Colonic mucosa (tissue), 4 donors: Measurements from ENCODE around the gene GABRA6. TPM values are rescaled to one million over a fixed set of nuclear protein-coding genes. Genes with fewer than 3 reads are reported as not detected.

Experiments used
- DNase-seq: peaks from one replicate; pipeline ENCODE4 v3.0.0-alpha.2; 2020
- H3K27ac ChIP-seq: fragments of 200-600 bp; one replicate; pipeline ENCODE4 v1.8.0; 2021
- H3K27me3 ChIP-seq: fragments of 200-600 bp; one replicate; pipeline ENCODE4 v1.8.0; 2021
- H3K36me3 ChIP-seq: fragments of 200-600 bp; one replicate; pipeline ENCODE4 v1.8.0; 2021
- H3K4me1 ChIP-seq: fragments of 200-600 bp; one replicate; pipeline ENCODE4 v1.8.0; 2021; ENCODE audit warnings: mild to moderate bottlenecking
- H3K4me3 ChIP-seq: fragments of 200-600 bp; one replicate; pipeline ENCODE4 v1.8.0; 2021
- H3K9ac ChIP-seq, 2 donors: one replicate each; pipeline ENCODE4 v1.7.0; 2013; ENCODE audit warnings: control low read depth in 2 of 2, low read depth in 2 of 2, low read length in 2 of 2
- H3K9me3 ChIP-seq: fragments of 200-600 bp; one replicate; pipeline ENCODE4 v1.8.0; 2021
- intact Hi-C: fragments of 100-400 bp; cut with DNase I; formaldehyde crosslinking; loops from one replicate; pipeline ENCODE4 v1.14.1; 2022
- total RNA-seq, 2 donors: library from RNA; stranded (reverse); fragmentation: NEBNext Ultra II Directional in 1 of 2; extraction: Animal tissue kit (Norgen Biotek cat#: 25700) in 1 of 2; gene quantifications; one replicate each; pipeline ENCODE4 v1.2.1, GENCODE V29; 2021
- TF ChIP-seq, protein P1 (sequence below): fragments of 200-600 bp; IDR thresholded peaks from one replicate; pipeline ENCODE4 v1.8.0; 2022; ENCODE audit warnings: antibody characterized with exemption, mild to moderate bottlenecking
- donor health status: healthy.
- donor health status: DM: no; HTN: no; CAD: no.
- donor health status: DM: no; HTN: no; CAD: no.

GABRA6 gene
- total RNA-seq, 2 donors from 2014 or later: not detected

DNA sequence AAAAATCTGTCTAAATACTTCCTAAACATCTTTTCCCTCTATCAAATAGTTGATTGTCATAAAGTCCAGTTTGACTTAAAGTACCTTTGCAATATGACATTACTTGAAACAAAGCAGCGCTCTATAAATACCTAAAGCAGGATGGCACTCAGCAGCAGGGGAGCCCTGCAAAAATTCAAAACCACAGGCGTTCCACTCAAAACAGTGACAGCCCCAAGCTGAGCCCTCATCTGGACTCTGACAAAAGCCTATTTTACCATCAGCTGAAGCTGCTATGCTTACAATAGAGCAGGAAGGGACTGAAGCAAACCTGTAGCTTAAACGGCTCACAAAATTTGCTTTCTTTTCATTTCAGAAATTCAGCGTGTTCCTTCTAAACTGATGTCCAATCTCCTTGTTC lies 11.5 kb downstream of the GABRA6 start:
- intact Hi-C loops: no loop called here
- TF ChIP-seq, protein P1, sequence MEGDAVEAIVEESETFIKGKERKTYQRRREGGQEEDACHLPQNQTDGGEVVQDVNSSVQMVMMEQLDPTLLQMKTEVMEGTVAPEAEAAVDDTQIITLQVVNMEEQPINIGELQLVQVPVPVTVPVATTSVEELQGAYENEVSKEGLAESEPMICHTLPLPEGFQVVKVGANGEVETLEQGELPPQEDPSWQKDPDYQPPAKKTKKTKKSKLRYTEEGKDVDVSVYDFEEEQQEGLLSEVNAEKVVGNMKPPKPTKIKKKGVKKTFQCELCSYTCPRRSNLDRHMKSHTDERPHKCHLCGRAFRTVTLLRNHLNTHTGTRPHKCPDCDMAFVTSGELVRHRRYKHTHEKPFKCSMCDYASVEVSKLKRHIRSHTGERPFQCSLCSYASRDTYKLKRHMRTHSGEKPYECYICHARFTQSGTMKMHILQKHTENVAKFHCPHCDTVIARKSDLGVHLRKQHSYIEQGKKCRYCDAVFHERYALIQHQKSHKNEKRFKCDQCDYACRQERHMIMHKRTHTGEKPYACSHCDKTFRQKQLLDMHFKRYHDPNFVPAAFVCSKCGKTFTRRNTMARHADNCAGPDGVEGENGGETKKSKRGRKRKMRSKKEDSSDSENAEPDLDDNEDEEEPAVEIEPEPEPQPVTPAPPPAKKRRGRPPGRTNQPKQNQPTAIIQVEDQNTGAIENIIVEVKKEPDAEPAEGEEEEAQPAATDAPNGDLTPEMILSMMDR: no peak
- no peaks in the 10 kb centered on the region for H3K36me3 ChIP-seq
- no peak for DNase-seq
- H3K27ac ChIP-seq: no peak overlapping the region
- no peak overlapping the region for H3K9ac ChIP-seq
- no peaks in the 10 kb centered on the region for H3K9me3 ChIP-seq
- H3K4me3 ChIP-seq: no peak overlapping the region
- no peaks in the 10 kb centered on the region for H3K27me3 ChIP-seq
- no peaks in the 10 kb centered on the region for H3K4me1 ChIP-seq

DNA sequence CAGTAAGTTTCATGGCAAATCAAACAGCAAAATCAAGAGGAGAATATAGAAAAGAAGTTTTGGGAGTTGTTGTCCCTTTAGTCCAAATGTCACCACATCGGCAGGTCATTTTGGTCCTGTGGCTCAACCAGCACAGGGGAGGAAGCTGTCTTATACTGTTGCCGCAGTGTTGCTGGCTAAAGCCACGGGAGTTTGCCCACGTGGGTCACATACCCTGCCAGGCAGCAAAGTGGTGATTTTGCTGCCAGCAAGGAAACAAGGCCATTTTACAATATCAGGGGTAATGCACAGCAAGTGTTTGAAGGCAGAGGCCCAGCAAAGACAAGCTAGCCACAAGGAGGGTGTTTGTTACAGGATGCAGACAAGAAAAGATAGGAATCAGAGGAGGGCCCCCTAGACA lies 14.5 kb downstream of the GABRA6 start:
- Histone ChIP-seq H3K9ac (no peak overlapping the region), H3K27me3 (no peaks in the 10 kb centered on the region), H3K36me3 (no peaks in the 10 kb centered on the region), H3K4me1 (no peaks in the 10 kb centered on the region), H3K9me3 (no peaks in the 10 kb centered on the region), H3K27ac (no peak overlapping the region), H3K4me3 (no peak overlapping the region)
- intact Hi-C loops: no loop called here
- TF ChIP-seq, protein P1: no peak
- DNase-seq: no peak

DNA sequence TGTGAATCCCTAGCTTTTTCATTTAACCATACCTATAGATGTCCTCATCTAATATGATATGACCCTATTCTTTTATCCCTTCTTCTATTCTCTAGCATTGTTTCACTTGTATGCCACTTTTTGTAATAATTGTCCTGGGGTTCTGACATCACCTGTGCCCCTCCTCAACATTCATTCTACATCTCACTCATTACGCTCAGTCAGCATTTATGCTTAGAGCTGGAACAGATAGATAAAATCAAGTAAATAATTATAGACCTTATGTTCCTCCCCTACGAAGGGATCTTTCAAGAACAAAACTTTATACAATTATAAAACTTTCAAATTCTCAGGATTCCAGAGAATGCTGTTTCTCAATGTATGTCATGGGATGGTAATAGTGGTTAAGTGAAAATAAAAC lies 18.0 kb downstream of the GABRA6 start:
- no peak for DNase-seq
- TF ChIP-seq, protein P1: no peak
- Histone ChIP-seq H3K9ac (no peak overlapping the region), H3K27me3 (no peaks in the 10 kb centered on the region), H3K4me1 (no peaks in the 10 kb centered on the region), H3K9me3 (no peaks in the 10 kb centered on the region), H3K4me3 (no peak overlapping the region), H3K36me3 (no peaks in the 10 kb centered on the region), H3K27ac (no peak overlapping the region)
- intact Hi-C loops: no loop called here

DNA sequence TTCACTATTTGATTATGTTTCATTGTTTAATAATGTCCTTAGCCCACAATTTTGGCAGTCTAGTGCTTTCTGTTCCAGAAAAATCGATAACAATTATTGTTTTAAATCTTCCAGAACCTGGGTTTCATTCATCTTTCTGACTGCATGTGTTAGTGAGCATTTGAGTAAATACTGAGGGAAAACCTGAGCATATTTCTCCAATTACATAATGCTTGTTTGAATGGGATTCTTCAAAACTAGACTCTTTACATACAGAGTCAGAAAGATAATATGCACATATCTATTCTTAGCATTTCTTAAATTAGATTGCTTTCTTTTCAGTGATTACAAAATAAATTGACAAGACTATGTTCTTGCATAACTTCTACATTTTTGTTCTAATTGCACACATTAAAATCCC lies 21.9 kb downstream of the GABRA6 start:
- no peak for DNase-seq
- Histone ChIP-seq H3K4me3 (no peak overlapping the region), H3K4me1 (no peaks in the 10 kb centered on the region), H3K36me3 (no peaks in the 10 kb centered on the region), H3K27me3 (no peaks in the 10 kb centered on the region), H3K9me3 (no peaks in the 10 kb centered on the region), H3K9ac (no peak overlapping the region), H3K27ac (no peak overlapping the region)
- intact Hi-C loops: no loop called here
- TF ChIP-seq, protein P1: no peak

DNA sequence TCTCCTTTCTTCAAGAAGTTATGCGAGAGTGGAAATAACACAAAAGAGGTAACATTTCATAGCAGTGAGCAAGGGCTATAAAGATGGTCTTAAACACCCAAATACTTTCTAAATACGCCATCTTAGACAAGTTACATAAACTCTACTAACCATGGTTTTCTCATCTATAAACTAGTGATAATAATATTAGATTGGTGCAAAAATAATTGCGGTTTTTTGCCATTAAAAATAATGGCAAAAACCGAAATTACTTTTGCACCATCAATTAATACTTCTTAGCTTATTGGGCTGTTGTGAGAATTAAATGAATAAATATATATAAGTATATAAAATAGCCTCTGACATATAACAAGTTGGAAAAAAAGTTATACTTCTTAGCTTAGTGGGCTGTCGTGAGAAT lies 23.7 kb downstream of the GABRA6 start:
- Histone ChIP-seq H3K4me3 (no peak overlapping the region), H3K36me3 (no peaks in the 10 kb centered on the region), H3K9ac (no peak overlapping the region), H3K27me3 (no peaks in the 10 kb centered on the region), H3K9me3 (no peaks in the 10 kb centered on the region), H3K4me1 (no peaks in the 10 kb centered on the region), H3K27ac (no peak overlapping the region)
- TF ChIP-seq, protein P1: no peak
- no peak for DNase-seq
- intact Hi-C loops: no loop called here

DNA sequence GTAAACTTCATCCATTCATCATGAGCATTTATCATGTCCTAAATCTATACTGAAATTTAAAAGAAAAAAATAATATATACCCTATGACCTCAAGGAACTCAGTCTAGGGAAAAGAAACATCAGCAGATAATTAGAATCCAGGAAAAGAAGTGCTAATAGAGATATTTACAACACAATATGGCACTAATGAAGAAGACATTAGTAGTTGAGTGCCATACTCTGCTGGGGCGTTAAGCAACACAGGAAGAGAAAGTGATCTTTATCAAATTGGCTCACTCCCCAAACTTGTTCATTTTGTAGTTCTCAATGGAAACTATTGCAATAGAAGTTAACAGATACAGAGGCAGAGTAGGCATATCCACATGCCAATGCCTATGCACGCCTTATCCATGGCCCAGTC lies 27.5 kb downstream of the GABRA6 start:
- DNase-seq: no peak
- H3K9me3 ChIP-seq: no peaks in the 10 kb centered on the region
- H3K27me3 ChIP-seq: no peaks in the 10 kb centered on the region
- no peak overlapping the region for H3K27ac ChIP-seq
- TF ChIP-seq, protein P1: no peak
- H3K4me1 ChIP-seq: no peaks in the 10 kb centered on the region
- no peak overlapping the region for H3K4me3 ChIP-seq
- intact Hi-C loops: no loop called here
- no peaks in the 10 kb centered on the region for H3K36me3 ChIP-seq
- H3K9ac ChIP-seq: no peak overlapping the region
